ENCODE measurements around the gene ARL8B. TPM values are rescaled to one million over a fixed set of nuclear protein-coding genes. Genes with fewer than 3 reads are reported as not detected.
"Not testable (repeated sequence)": the region's sequence is repeated elsewhere in the genome, so short reads cannot be mapped to it uniquely, and the experiment has no call there.

ARL8B gene
- total RNA-seq, 1 donor from 2014 or later = 37.9 TPM

- intact Hi-C loops (cut with micrococcal nuclease) = no loop called here
- Mint-ChIP-seq H3K9me3 (no peaks in the 10 kb centered on the region), H3K36me3 (ENCODE audit: low read depth) (no peaks in the 10 kb centered on the region), H3K27me3 (ENCODE audit: low read depth) (peaks cover 49% of the 10 kb centered on the region), H3K4me3 (ENCODE audit: low read depth) (no peak overlapping the region), H3K27ac (no peak overlapping the region), H3K4me1 (ENCODE audit: low read depth) (peaks cover 6% of the 10 kb centered on the region)
- no peak for DNase-seq (ENCODE audit: low spot score)
Observed at GRCh38 chr3:5093731-5094130, 28.4 kb upstream of the ARL8B start.

- no peak overlapping the region for H3K27ac Mint-ChIP-seq
- H3K36me3 Mint-ChIP-seq (ENCODE audit: low read depth) = no peaks in the 10 kb centered on the region
- no peak for DNase-seq (ENCODE audit: low spot score)
- intact Hi-C loops (cut with micrococcal nuclease) = no loop called here
- H3K4me3 Mint-ChIP-seq (ENCODE audit: low read depth) = no peak overlapping the region
- peaks cover 42% of the 10 kb centered on the region for H3K27me3 Mint-ChIP-seq (ENCODE audit: low read depth)
- H3K4me1 Mint-ChIP-seq (ENCODE audit: low read depth) = peaks cover 3% of the 10 kb centered on the region
- H3K9me3 Mint-ChIP-seq = no peaks in the 10 kb centered on the region
Observed at GRCh38 chr3:5095886-5096285, 26.2 kb upstream of the ARL8B start.

GRCh38 chr3:5096336-5097008, 25.6 kb upstream of the ARL8B start:
- Mint-ChIP-seq H3K27me3 (ENCODE audit: low read depth) (peaks cover 43% of the 10 kb centered on the region), H3K27ac (no peak overlapping the region), H3K4me1 (ENCODE audit: low read depth) (peaks cover 3% of the 10 kb centered on the region), H3K4me3 (ENCODE audit: low read depth) (no peak overlapping the region), H3K36me3 (ENCODE audit: low read depth) (no peaks in the 10 kb centered on the region), H3K9me3 (no peaks in the 10 kb centered on the region)
- no peak for DNase-seq (ENCODE audit: low spot score)
- intact Hi-C loops (cut with micrococcal nuclease) = no loop called here

- Mint-ChIP-seq H3K4me1 (ENCODE audit: low read depth) (peaks cover 3% of the 10 kb centered on the region), H3K36me3 (ENCODE audit: low read depth) (no peaks in the 10 kb centered on the region), H3K27me3 (ENCODE audit: low read depth) (peaks cover 44% of the 10 kb centered on the region), H3K4me3 (ENCODE audit: low read depth) (no peak overlapping the region), H3K27ac (no peak overlapping the region), H3K9me3 (no peaks in the 10 kb centered on the region)
- no peak for DNase-seq (ENCODE audit: low spot score)
- intact Hi-C loops (cut with micrococcal nuclease) = no loop called here
Observed at GRCh38 chr3:5098346-5098745, 23.7 kb upstream of the ARL8B start.

GRCh38 chr3:5102532-5102931, 19.6 kb upstream of the ARL8B start:
- Mint-ChIP-seq H3K4me3 (ENCODE audit: low read depth) (no peak overlapping the region), H3K9me3 (no peaks in the 10 kb centered on the region), H3K4me1 (ENCODE audit: low read depth) (peaks cover 7% of the 10 kb centered on the region), H3K27ac (no peak overlapping the region), H3K27me3 (ENCODE audit: low read depth) (peaks cover 17% of the 10 kb centered on the region), H3K36me3 (ENCODE audit: low read depth) (no peaks in the 10 kb centered on the region)
- intact Hi-C loops (cut with micrococcal nuclease) = no loop called here
- no peak for DNase-seq (ENCODE audit: low spot score)

- intact Hi-C loops (cut with micrococcal nuclease) = no loop called here
- H3K27me3 Mint-ChIP-seq (ENCODE audit: low read depth) = peaks cover 12% of the 10 kb centered on the region
- H3K4me1 Mint-ChIP-seq (ENCODE audit: low read depth) = peaks cover 7% of the 10 kb centered on the region
- H3K27ac Mint-ChIP-seq = no peak overlapping the region
- H3K4me3 Mint-ChIP-seq (ENCODE audit: low read depth) = no peak overlapping the region
- no peak for DNase-seq (ENCODE audit: low spot score)
- no peaks in the 10 kb centered on the region for H3K9me3 Mint-ChIP-seq
- H3K36me3 Mint-ChIP-seq (ENCODE audit: low read depth) = no peaks in the 10 kb centered on the region
Observed at GRCh38 chr3:5103743-5104142, 18.3 kb upstream of the ARL8B start.

- intact Hi-C loops (cut with micrococcal nuclease) = no loop called here
- DNase-seq (ENCODE audit: low spot score) = no peak
- no peaks in the 10 kb centered on the region for H3K36me3 Mint-ChIP-seq (ENCODE audit: low read depth)
- H3K4me1 Mint-ChIP-seq (ENCODE audit: low read depth) = peaks cover 7% of the 10 kb centered on the region
- no peak overlapping the region for H3K27ac Mint-ChIP-seq
- H3K4me3 Mint-ChIP-seq (ENCODE audit: low read depth) = no peak overlapping the region
- peaks cover 9% of the 10 kb centered on the region for H3K27me3 Mint-ChIP-seq (ENCODE audit: low read depth)
- H3K9me3 Mint-ChIP-seq = no peaks in the 10 kb centered on the region
Observed at GRCh38 chr3:5105050-5105449, 17.0 kb upstream of the ARL8B start.

- intact Hi-C loops (cut with micrococcal nuclease); H3K4me3 Mint-ChIP-seq (ENCODE audit: low read depth); H3K9me3 Mint-ChIP-seq; H3K27me3 Mint-ChIP-seq (ENCODE audit: low read depth); H3K27ac Mint-ChIP-seq; DNase-seq (ENCODE audit: low spot score); H3K4me1 Mint-ChIP-seq (ENCODE audit: low read depth); H3K36me3 Mint-ChIP-seq (ENCODE audit: low read depth): not testable (repeated sequence)
Observed at GRCh38 chr3:5106371-5106770, 15.7 kb upstream of the ARL8B start.

- H3K27me3 Mint-ChIP-seq (ENCODE audit: low read depth); H3K9me3 Mint-ChIP-seq; intact Hi-C loops (cut with micrococcal nuclease); H3K27ac Mint-ChIP-seq; H3K36me3 Mint-ChIP-seq (ENCODE audit: low read depth); H3K4me3 Mint-ChIP-seq (ENCODE audit: low read depth); H3K4me1 Mint-ChIP-seq (ENCODE audit: low read depth); DNase-seq (ENCODE audit: low spot score): not testable (repeated sequence)
Observed at GRCh38 chr3:5106933-5107334, 15.2 kb upstream of the ARL8B start.

GRCh38 chr3:5110337-5110736, 11.8 kb upstream of the ARL8B start:
- Mint-ChIP-seq H3K36me3 (ENCODE audit: low read depth) (no peaks in the 10 kb centered on the region), H3K27ac (no peak overlapping the region), H3K4me1 (ENCODE audit: low read depth) (peaks cover 11% of the 10 kb centered on the region), H3K4me3 (ENCODE audit: low read depth) (no peak overlapping the region), H3K9me3 (no peaks in the 10 kb centered on the region), H3K27me3 (ENCODE audit: low read depth) (no peaks in the 10 kb centered on the region)
- intact Hi-C loops (cut with micrococcal nuclease) = no loop called here
- no peak for DNase-seq (ENCODE audit: low spot score)

GRCh38 chr3:5112043-5112442, 10.0 kb upstream of the ARL8B start:
- no peak for DNase-seq (ENCODE audit: low spot score)
- intact Hi-C loops (cut with micrococcal nuclease) = no loop called here
- Mint-ChIP-seq H3K4me1 (ENCODE audit: low read depth) (peaks cover 4% of the 10 kb centered on the region), H3K36me3 (ENCODE audit: low read depth) (no peaks in the 10 kb centered on the region), H3K4me3 (ENCODE audit: low read depth) (no peak overlapping the region), H3K9me3 (no peaks in the 10 kb centered on the region), H3K27ac (no peak overlapping the region), H3K27me3 (ENCODE audit: low read depth) (no peaks in the 10 kb centered on the region)

GRCh38 chr3:5113726-5114125, 8.4 kb upstream of the ARL8B start:
- intact Hi-C loops (cut with micrococcal nuclease); H3K4me3 Mint-ChIP-seq (ENCODE audit: low read depth); H3K4me1 Mint-ChIP-seq (ENCODE audit: low read depth); H3K36me3 Mint-ChIP-seq (ENCODE audit: low read depth); DNase-seq (ENCODE audit: low spot score); H3K27ac Mint-ChIP-seq; H3K27me3 Mint-ChIP-seq (ENCODE audit: low read depth); H3K9me3 Mint-ChIP-seq: not testable (repeated sequence)

GRCh38 chr3:5115506-5116162, 6.5 kb upstream of the ARL8B start:
- Mint-ChIP-seq H3K36me3 (ENCODE audit: low read depth) (no peaks in the 10 kb centered on the region), H3K9me3 (no peaks in the 10 kb centered on the region), H3K27me3 (ENCODE audit: low read depth) (no peaks in the 10 kb centered on the region), H3K4me3 (ENCODE audit: low read depth) (no peak overlapping the region), H3K27ac (no peak overlapping the region), H3K4me1 (ENCODE audit: low read depth) (peaks cover 4% of the 10 kb centered on the region)
- intact Hi-C loops (cut with micrococcal nuclease) = no loop called here
- DNase-seq (ENCODE audit: low spot score) = no peak

Data from activated T-helper 2 cell treated with anti-CD3 and anti-CD28 coated beads, Interferon-gamma antibody, Interleukin-2, Interleukin-4, amounts not matched to agents 10 μg/mL and 5 μg/mL and 100 μg/mL, durations not matched to agents 14 hours and 24 hours and 36 hours (primary cell).